GM12878 (cell line): ENCODE data around the gene DNAAF9. TPM values are rescaled to one million over a fixed set of nuclear protein-coding genes. Genes with fewer than 3 reads are reported as not detected.

Experiments
- ATAC-seq: fragments of 200-7000 bp; cut with Tn5 transposase; 3 replicates; pipeline ENCODE4 v1.9.1; 2020; ENCODE audit warnings: mild to moderate bottlenecking, moderate library complexity
- BruUV-seq: library from RNA; stranded (reverse); fragments of 400-500 nt; replicated peaks from 2 replicates; lab custom pipeline; 2021; lab: Mats Ljungman, UMichigan
- CTCF ChIA-PET: fragments of 300-600 bp; sonication (Branson Sonifier 250); formaldehyde crosslinking; extraction: SDS; loops from one replicate; lab custom pipeline; 2021; ENCODE audit warnings: inconsistent platforms; lab: Yijun Ruan, JAX
- POLR2A ChIA-PET: fragments of 350-600 bp; formaldehyde crosslinking; extraction: SDS; loops from one replicate; lab custom pipeline; 2021; ENCODE audit warnings: inconsistent platforms; lab: Charles Lee
- RAD21 ChIA-PET: fragments of 300-600 bp; sonication (Branson Sonifier 250); formaldehyde crosslinking; loops from one replicate; lab custom pipeline; 2023; ENCODE audit warnings: antibody characterized with exemption; ENCODE audit not compliant: unreplicated experiment; lab: Charles Lee
- SMC1A ChIA-PET: fragments of 300-600 bp; sonication (Branson Sonifier 250); formaldehyde crosslinking; loops from one replicate; lab custom pipeline; 2023; ENCODE audit not compliant: unreplicated experiment, uncharacterized antibody; lab: Charles Lee
- DNase-seq: peaks from one replicate; pipeline ENCODE4 v3.0.0-alpha.2; 2011; ENCODE audit warnings: low read depth, low spot score
- FAIRE-seq: peaks from 3 replicates; lab custom pipeline; 2011; peaks lifted over from hg19 to GRCh38; lab: Jason Lieb, UNC
- H2AFZ ChIP-seq: 2 replicates; pipeline ENCODE4 v1.6.0; 2011; ENCODE audit warnings: low read depth, low read length, control low read depth; ENCODE audit not compliant: control insufficient read depth
- H3K27ac ChIP-seq: 2 replicates; pipeline ENCODE4 v1.5.1; 2011; ENCODE audit warnings: control low read depth; ENCODE audit not compliant: control insufficient read depth, insufficient read depth
- H3K27me3 ChIP-seq, 2 experiments: replicated peaks in 1 of 2; 2 replicates each; pipeline versions ENCODE4 v1.6.0 to v1.6.1; 2011; ENCODE audit warnings: low read length in 1 of 2; ENCODE audit not compliant: control insufficient read depth in 2 of 2, insufficient read depth in 2 of 2
- H3K36me3 ChIP-seq, 2 experiments: 2 replicates each; pipeline ENCODE4 v1.5.1; 2011; ENCODE audit warnings: low read length in 1 of 2; ENCODE audit not compliant: control insufficient read depth in 2 of 2, insufficient read depth in 2 of 2
- H3K4me1 ChIP-seq: 2 replicates; pipeline ENCODE4 v1.6.1; 2011; ENCODE audit warnings: mild to moderate bottlenecking, low read length, moderate library complexity, mixed read lengths; ENCODE audit not compliant: control insufficient read depth, insufficient read depth
- H3K4me2 ChIP-seq: 2 replicates; pipeline ENCODE4 v1.6.0; 2011; ENCODE audit warnings: control low read depth; ENCODE audit not compliant: control insufficient read depth, insufficient read depth
- H3K4me3 ChIP-seq: fragments of 200-600 bp; sonication (generic); 2 replicates; pipeline ENCODE4 v1.5.1; 2016
- H3K79me2 ChIP-seq: 2 replicates; pipeline ENCODE4 v1.6.0; 2011; ENCODE audit warnings: low read length; ENCODE audit not compliant: control insufficient read depth, insufficient read depth
- H3K9ac ChIP-seq: 2 replicates; pipeline ENCODE4 v1.8.0; 2011; ENCODE audit warnings: low read length, control low read depth, mixed read lengths; ENCODE audit not compliant: control insufficient read depth, insufficient read depth
- H3K9me3 ChIP-seq: replicated peaks from 3 replicates; pipeline ENCODE4 v1.5.1; 2011; ENCODE audit warnings: mild to moderate bottlenecking, low read length; ENCODE audit not compliant: control insufficient read depth, insufficient read depth
- H4K20me1 ChIP-seq: 2 replicates; pipeline ENCODE4 v1.6.0; 2011; ENCODE audit not compliant: control insufficient read depth, insufficient read depth
- ASH2L ChIP-seq: fragments of 300-600, 200-600 bp; sonication (generic); IDR thresholded peaks from 2 replicates; pipeline ENCODE4 v1.6.1; 2017; ENCODE audit warnings: low read depth, mild to moderate bottlenecking, borderline replicate concordance
- CREM ChIP-seq: IDR thresholded peaks from 2 replicates; pipeline ENCODE4 v1.6.1; 2014; ENCODE audit warnings: antibody characterized with exemption, low read depth
- EED ChIP-seq: sonication (generic); IDR thresholded peaks from 2 replicates; pipeline ENCODE4 v1.6.1; 2016; ENCODE audit warnings: antibody characterized with exemption, low read depth
- EP300 ChIP-seq, 2 experiments: fragments of 150-350 bp in 1 of 2; IDR thresholded peaks; 2 replicates each; pipeline ENCODE4 v1.6.1; 2011 to 2012; ENCODE audit warnings: low read depth in 2 of 2, low read length in 2 of 2, borderline replicate concordance in 1 of 2, improper control_type of control experiment in 1 of 2, inconsistent platforms in 1 of 2; ENCODE audit not compliant: control insufficient read depth in 1 of 2
- ESRRA ChIP-seq: IDR thresholded peaks from 2 replicates; pipeline ENCODE4 v1.6.1; 2012; ENCODE audit warnings: mild to moderate bottlenecking, low read length, improper control_type of control experiment
- HDAC6 ChIP-seq: fragments of 200-600 bp; sonication (generic); IDR thresholded peaks from one replicate; pipeline ENCODE4 v1.8.0; 2017; ENCODE audit warnings: antibody characterized with exemption; ENCODE audit not compliant: unreplicated experiment
- IKZF2 ChIP-seq, 2 experiments: fragments of 450-650 bp; IDR thresholded peaks; 2 replicates each; pipeline ENCODE4 v1.6.1; 2017; ENCODE audit warnings: mild to moderate bottlenecking in 2 of 2, moderate library complexity in 2 of 2
- JUND ChIP-seq: IDR thresholded peaks from 2 replicates; pipeline ENCODE4 v1.6.1; 2012; ENCODE audit warnings: low read depth, mild to moderate bottlenecking, low read length, improper control_type of control experiment, moderate library complexity
- MYC ChIP-seq: IDR thresholded peaks from 2 replicates; pipeline ENCODE4 v1.6.1; 2011; ENCODE audit warnings: mild to moderate bottlenecking, low read length, moderate library complexity, inconsistent platforms; ENCODE audit not compliant: insufficient read depth, insufficient replicate concordance, insufficient read length, severe bottlenecking
- NR2F1 ChIP-seq: fragments of 450-650 bp; conservative IDR thresholded peaks from 2 replicates; pipeline ENCODE4 v1.6.1; 2017; ENCODE audit warnings: mild to moderate bottlenecking
- RAD21 ChIP-seq: IDR thresholded peaks from 2 replicates; pipeline ENCODE4 v1.6.1; 2011; ENCODE audit warnings: mild to moderate bottlenecking, low read depth, low read length, moderate library complexity; ENCODE audit not compliant: insufficient read depth
- RBBP5 ChIP-seq: fragments of 200-600 bp; sonication (generic); conservative IDR thresholded peaks from 2 replicates; pipeline ENCODE4 v1.6.1; 2016
- SIN3A ChIP-seq: IDR thresholded peaks from 2 replicates; pipeline ENCODE4 v1.6.1; 2012; ENCODE audit warnings: low read depth, low read length, improper control_type of control experiment
- SMARCA5 ChIP-seq: fragments of 450-650 bp; IDR thresholded peaks from 2 replicates; pipeline ENCODE4 v1.6.1; 2017; ENCODE audit warnings: mild to moderate bottlenecking
- TCF12 ChIP-seq: IDR thresholded peaks from 2 replicates; pipeline ENCODE4 v1.6.1; 2011; ENCODE audit warnings: low read depth, mild to moderate bottlenecking, low read length
- WGBS: methylation state at CpG from one replicate; pipeline ENCODE4 v1.1.6; 2016; ENCODE audit warnings: low lambda C conversion rate; ENCODE audit not compliant: insufficient replicate concordance, insufficient coverage; ENCODE audit errors: missing lambda C conversion rate; 5-methylcytosine and 5-hydroxymethylcytosine counted together
- in situ Hi-C: fragments of 300-500 bp; cut with MboI; formaldehyde crosslinking; loops from 9 replicates; pipeline ENCODE4 v1.14.3; 2018; ENCODE audit warnings: mixed read lengths
- intact Hi-C: fragments of 100-400 bp; cut with micrococcal nuclease; formaldehyde crosslinking; loops from one replicate; pipeline ENCODE4 v1.14.2; 2022; ENCODE audit not compliant: unreplicated experiment
- polyA plus RNA-seq, 11 experiments: library from polyadenylated mRNA; depleted of rRNA in 4 of 11; unstranded in 6 of 11; stranded (reverse) in 5 of 11; fragments of >200 nt; fragmentation: Nextera tagmentation in 4 of 11; fragmentation: Illumina TruSeq in 1 of 11; extraction: Ambion mirVana in 4 of 11; extraction: Trizol in 1 of 11; gene quantifications; 1 replicate in 1 of 11; 2 replicates in 10 of 11; pipeline versions ENCODE4 v1.2.1 to v1.2.3, GENCODE V29; 2011 to 2016; ENCODE audit warnings: inconsistent platforms in 2 of 11, missing spikeins in 2 of 11, low read depth in 1 of 11
- total RNA-seq, 4 experiments: library from RNA; depleted of rRNA in 3 of 4; stranded (reverse); fragments of >200 nt in 3 of 4; fragmentation: Illumina TruSeq in 1 of 4; extraction: Trizol in 1 of 4; gene quantifications; 2 replicates each; pipeline versions ENCODE4 v1.2.1 to v1.2.3, GENCODE V29; 2013 to 2021
- TF ChIP-seq, protein P1 (sequence below): fragments of 450-650 bp; IDR thresholded peaks from 2 replicates; pipeline ENCODE4 v1.6.1; 2017; ENCODE audit warnings: antibody characterized with exemption, mild to moderate bottlenecking, moderate library complexity
- TF ChIP-seq, protein P2 (sequence below): fragments of 450-650 bp; IDR thresholded peaks from 2 replicates; pipeline ENCODE4 v1.6.1; 2016; ENCODE audit warnings: mild to moderate bottlenecking
- TF ChIP-seq, protein P3 (sequence below): IDR thresholded peaks from 2 replicates; pipeline ENCODE4 v1.6.1; 2012; ENCODE audit warnings: low read depth, low read length, improper control_type of control experiment
- TF ChIP-seq, protein P4 (sequence below): IDR thresholded peaks from 2 replicates; pipeline ENCODE4 v1.6.1; 2012; ENCODE audit warnings: low read length, inconsistent platforms

The DNAAF9 gene
- total and polyA plus RNA-seq, 10 of the 15 experiments (the other 5 are each of a cell fraction or from before 2014, with no cell fraction given) = 0.08 to 2.1 (median 1.3) TPM

DNA sequence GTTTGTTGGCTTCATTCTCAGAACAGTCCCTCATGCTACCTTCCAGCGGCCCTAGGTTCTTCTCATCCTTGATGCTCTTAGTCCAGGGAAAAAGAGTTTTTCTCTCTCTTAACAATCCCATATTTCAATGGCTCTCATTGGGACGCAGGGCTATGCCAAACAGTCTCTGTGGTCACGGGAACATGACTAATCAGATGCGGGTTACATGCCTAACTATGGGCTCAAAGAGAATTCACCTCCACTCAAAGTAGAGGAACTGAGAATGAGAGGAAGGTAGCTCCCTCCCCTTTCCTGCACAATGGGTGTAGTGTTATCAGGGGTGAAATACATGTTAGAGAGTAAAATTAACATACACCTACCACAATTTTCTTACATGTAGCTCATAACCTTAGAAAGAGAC lies 45.2 kb upstream of the DNAAF9 start:
- 13% methylated on average over 4 of the region's 4 CpGs for WGBS
- Histone ChIP-seq H3K4me2 (no peak overlapping the region), H3K9me3 (no peaks in the 10 kb centered on the region), H3K79me2 (no peaks in the 10 kb centered on the region), H3K4me1 (no peaks in the 10 kb centered on the region), H3K36me3 (no peaks in the 10 kb centered on the region), H4K20me1 (no peaks in the 10 kb centered on the region), H2AFZ (no peak overlapping the region), H3K9ac (no peak overlapping the region), H3K4me3 (no peak overlapping the region), H3K27ac (no peak overlapping the region), H3K27me3 (no peaks in the 10 kb centered on the region; a peak in 1 of 4 replicates)
- ChIA-PET SMC1A (interaction anchor here (1.0 to 2.4 kb wide), 2 partner anchors 10 to 16 kb away, joined by 3 to 7 read pairs; no protein-coding TSS in a partner anchor), CTCF (interaction anchor here (1.3 to 2.2 kb wide), 2 partner anchors 17 to 111 kb away, joined by 4 to 6 read pairs; no protein-coding TSS in a partner anchor), POLR2A (no interaction called here), RAD21 (interaction anchor here (0.9 to 1.2 kb wide), 2 partner anchors 43 to 111 kb away, joined by 3 read pairs; no protein-coding TSS in a partner anchor)
- in situ Hi-C loops (no loop called here), intact Hi-C loops (no loop called here)
- ATAC-seq (peak; percentile 82), DNase-seq (peak; percentile 16), FAIRE-seq (peak; percentile 44)
- no TSS peak for BruUV-seq
- TF ChIP-seq EP300 (IDR thresholded peaks at IDR 0.05; ENCODE audit: borderline replicate concordance in 1 of 2, control insufficient read depth in 1 of 2, low read depth in 2 of 2, low read length in 2 of 2) (0 out of 4 replicates have a peak, but pooled peaks of 1 of the 2 experiments have one; percentile 35), SMARCA5 (no peak), EED (0 out of 2 replicates have a peak, but pooled peaks have one; percentile 48), MYC (no peak), NR2F1 (0 out of 2 replicates have a peak, but pooled peaks have one; percentile 9), ASH2L (no peak), RBBP5 (no peak), IKZF2 (IDR thresholded peaks at IDR 0.05) (peak; percentile 68 to 73; a peak in 3 of 4 replicates), ESRRA (no peak), SIN3A (no peak), CREM (no peak), HDAC6 (no peak), RAD21 (no peak), JUND (no peak), TCF12 (no peak)
- TF ChIP-seq, protein P1, sequence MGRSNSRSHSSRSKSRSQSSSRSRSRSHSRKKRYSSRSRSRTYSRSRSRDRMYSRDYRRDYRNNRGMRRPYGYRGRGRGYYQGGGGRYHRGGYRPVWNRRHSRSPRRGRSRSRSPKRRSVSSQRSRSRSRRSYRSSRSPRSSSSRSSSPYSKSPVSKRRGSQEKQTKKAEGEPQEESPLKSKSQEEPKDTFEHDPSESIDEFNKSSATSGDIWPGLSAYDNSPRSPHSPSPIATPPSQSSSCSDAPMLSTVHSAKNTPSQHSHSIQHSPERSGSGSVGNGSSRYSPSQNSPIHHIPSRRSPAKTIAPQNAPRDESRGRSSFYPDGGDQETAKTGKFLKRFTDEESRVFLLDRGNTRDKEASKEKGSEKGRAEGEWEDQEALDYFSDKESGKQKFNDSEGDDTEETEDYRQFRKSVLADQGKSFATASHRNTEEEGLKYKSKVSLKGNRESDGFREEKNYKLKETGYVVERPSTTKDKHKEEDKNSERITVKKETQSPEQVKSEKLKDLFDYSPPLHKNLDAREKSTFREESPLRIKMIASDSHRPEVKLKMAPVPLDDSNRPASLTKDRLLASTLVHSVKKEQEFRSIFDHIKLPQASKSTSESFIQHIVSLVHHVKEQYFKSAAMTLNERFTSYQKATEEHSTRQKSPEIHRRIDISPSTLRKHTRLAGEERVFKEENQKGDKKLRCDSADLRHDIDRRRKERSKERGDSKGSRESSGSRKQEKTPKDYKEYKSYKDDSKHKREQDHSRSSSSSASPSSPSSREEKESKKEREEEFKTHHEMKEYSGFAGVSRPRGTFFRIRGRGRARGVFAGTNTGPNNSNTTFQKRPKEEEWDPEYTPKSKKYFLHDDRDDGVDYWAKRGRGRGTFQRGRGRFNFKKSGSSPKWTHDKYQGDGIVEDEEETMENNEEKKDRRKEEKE = no peak
- TF ChIP-seq, protein P2, sequence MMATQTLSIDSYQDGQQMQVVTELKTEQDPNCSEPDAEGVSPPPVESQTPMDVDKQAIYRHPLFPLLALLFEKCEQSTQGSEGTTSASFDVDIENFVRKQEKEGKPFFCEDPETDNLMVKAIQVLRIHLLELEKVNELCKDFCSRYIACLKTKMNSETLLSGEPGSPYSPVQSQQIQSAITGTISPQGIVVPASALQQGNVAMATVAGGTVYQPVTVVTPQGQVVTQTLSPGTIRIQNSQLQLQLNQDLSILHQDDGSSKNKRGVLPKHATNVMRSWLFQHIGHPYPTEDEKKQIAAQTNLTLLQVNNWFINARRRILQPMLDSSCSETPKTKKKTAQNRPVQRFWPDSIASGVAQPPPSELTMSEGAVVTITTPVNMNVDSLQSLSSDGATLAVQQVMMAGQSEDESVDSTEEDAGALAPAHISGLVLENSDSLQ = no peak
- TF ChIP-seq, protein P3, sequence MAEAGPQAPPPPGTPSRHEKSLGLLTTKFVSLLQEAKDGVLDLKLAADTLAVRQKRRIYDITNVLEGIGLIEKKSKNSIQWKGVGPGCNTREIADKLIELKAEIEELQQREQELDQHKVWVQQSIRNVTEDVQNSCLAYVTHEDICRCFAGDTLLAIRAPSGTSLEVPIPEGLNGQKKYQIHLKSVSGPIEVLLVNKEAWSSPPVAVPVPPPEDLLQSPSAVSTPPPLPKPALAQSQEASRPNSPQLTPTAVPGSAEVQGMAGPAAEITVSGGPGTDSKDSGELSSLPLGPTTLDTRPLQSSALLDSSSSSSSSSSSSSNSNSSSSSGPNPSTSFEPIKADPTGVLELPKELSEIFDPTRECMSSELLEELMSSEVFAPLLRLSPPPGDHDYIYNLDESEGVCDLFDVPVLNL = no peak
- TF ChIP-seq, protein P4, sequence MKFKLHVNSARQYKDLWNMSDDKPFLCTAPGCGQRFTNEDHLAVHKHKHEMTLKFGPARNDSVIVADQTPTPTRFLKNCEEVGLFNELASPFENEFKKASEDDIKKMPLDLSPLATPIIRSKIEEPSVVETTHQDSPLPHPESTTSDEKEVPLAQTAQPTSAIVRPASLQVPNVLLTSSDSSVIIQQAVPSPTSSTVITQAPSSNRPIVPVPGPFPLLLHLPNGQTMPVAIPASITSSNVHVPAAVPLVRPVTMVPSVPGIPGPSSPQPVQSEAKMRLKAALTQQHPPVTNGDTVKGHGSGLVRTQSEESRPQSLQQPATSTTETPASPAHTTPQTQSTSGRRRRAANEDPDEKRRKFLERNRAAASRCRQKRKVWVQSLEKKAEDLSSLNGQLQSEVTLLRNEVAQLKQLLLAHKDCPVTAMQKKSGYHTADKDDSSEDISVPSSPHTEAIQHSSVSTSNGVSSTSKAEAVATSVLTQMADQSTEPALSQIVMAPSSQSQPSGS = no peak
